GM19043 (cell line): ENCODE results near the gene NFKBIE.
"Not testable (repeated sequence)": the region's sequence is repeated elsewhere in the genome, so short reads cannot be mapped to it uniquely, and the experiment has no call there.

ENCODE experiments used
- ATAC-seq: cut with Tn5 transposase; IDR thresholded peaks from one replicate; pipeline ENCODE4 v1.9.1; 2021; ENCODE audit warnings: low read depth; ENCODE audit not compliant: unreplicated experiment

The NFKBIE gene

GRCh38 chr6:44247338-44248302, 17.7 kb downstream of the NFKBIE start:
- no peak for ATAC-seq

- peak; percentile 68 for ATAC-seq
Observed at GRCh38 chr6:44246663-44247337, 18.6 kb downstream of the NFKBIE start, which contains the start of gene HSP90AB1. Gene HSP90AB1 (plus strand): TSS chr6:44247101. CDS start chr6:44248630, 1,529 bp downstream.

GRCh38 chr6:44245912-44246662, 19.3 kb downstream of the NFKBIE start:
- peak; percentile 38 for ATAC-seq

DNA sequence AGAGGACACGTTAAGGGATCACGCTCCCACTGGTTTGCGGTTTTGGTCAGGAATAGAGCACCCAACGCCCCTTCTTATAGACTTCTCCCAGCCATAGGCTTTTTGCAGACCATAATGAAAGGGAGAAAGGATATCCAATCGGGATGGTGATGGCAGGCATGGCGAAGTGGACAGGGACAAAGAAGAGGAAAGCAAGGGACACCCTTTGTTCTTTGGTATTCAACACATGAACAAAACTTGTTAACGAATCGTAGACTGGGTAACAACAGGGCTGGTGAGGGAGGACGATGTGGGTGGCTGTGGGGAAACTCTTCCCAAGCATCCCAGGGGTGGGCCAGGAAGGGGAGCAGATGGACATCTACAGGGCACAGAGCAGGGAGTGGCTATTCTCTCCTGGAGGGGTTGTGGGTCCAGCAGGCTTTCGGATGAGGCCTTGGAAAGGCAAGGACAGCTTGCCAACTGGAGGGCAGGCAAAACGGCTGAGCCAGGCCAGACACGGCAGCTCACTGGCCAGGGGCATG, 19.9 kb downstream of the NFKBIE start:
- no peak for ATAC-seq

- ATAC-seq, result no peak
Observed at GRCh38 chr6:44243345-44243744, 22.0 kb downstream of the NFKBIE start.

GRCh38 chr6:44238687-44239350, 26.5 kb downstream of the NFKBIE start:
- ATAC-seq, result no peak

DNA sequence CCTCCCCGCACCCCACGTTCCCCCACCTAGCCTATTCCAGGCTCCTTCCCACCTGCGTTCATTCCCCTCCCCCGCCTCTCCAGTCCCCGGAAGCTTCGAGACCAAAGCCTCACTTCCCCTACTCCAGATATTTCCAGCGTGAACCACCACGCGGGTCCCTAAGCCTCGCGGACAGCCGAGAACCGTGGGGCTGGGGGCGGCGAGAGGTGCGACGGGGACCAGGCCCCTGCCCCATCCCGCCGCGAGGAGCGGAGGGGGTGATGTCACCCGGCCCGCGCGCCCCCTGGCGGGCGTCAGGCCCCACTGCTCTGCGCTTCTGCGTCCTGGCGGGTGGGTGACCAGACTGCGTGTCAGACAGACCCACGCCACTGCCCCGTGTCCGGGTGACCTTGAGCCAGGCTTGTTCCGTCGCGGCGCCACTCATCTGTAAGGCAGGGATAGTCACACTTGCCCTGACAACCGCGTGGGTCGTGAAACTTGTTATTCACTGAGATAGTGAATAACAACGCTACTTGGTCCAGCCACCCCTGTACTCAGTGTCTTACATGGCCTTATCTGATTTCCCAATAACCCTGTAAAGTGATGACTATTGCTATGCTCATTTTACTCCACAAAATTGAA, 27.4 kb downstream of the NFKBIE start:
- peak; percentile 79 for ATAC-seq

DNA sequence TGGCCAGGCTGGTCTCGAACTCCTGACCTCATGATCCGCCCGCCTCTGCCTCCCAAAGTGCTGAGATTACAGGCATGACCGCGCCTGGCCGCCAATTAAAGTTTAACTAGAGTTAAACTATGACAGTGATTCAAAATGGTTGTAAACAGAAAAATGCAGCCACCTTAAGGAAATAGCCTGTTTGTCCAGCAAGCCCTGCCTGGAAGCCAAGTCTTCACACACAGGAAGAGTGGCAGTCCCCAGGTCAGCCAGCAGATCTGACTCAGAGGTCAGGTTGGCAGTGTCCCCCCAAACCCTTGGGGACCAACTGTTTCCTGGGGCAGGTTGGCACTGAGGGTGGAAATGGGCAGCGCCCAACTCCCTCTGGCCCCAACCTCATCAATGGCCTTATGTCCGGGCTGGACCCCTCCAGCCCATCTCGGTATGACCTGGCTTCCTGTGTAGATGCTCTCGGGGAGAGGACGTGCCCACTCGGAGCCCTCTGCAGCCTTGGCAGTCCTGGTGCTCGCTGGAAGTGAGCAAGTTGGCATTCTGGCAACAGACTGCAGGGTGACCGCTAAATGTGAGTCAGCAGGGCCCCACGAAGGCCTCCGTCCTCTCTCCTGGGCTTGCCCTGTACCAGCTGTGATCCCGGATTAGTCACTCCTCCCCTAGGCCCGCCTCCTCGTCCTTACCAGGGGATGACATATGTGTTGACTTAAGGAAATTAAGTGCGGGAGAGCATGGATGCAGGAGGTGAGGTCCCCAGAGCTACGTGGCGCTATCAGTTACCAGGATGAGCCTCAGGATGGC, 28.1 kb downstream of the NFKBIE start:
- peak; percentile 64 for ATAC-seq

DNA sequence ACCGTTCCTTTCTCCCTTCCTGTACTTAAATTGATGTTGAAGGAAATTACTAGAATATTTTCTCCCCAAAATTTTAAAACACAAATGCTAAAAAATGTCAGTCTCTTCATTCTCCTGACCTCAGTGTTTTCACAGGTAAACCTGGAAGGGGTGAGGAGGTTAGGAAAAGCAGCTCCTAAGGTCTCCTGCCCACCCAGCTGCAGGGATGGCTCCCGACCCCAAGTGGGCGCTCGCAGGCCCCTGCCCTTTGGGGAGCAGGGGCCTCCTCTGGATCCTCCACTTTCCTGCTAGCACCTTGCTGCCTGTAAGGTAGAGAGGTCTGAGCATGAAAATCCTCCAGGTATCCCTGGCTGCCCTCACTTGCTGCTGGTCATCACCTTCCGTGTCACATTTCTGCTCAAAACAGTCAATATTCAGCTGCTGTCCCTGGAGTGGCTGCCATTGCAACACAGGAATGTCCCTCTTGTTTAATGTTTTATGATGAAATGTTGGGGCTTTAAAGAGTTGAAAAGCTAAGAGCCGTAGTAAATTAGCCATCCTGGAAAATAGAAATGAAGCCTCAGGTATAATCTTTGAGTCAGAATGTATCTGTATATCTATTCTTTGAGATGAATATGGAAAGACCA, 29.3 kb downstream of the NFKBIE start:
- no peak for ATAC-seq

- no peak for ATAC-seq
Observed at GRCh38 chr6:44235269-44235668, 30.1 kb downstream of the NFKBIE start.

- ATAC-seq, result no peak
Observed at GRCh38 chr6:44234101-44235025, 31.0 kb downstream of the NFKBIE start.

- ATAC-seq, result no peak
Observed at GRCh38 chr6:44233567-44234100, 31.7 kb downstream of the NFKBIE start.

- ATAC-seq, result no peak
Observed at GRCh38 chr6:44232676-44233566, 32.4 kb downstream of the NFKBIE start.

DNA sequence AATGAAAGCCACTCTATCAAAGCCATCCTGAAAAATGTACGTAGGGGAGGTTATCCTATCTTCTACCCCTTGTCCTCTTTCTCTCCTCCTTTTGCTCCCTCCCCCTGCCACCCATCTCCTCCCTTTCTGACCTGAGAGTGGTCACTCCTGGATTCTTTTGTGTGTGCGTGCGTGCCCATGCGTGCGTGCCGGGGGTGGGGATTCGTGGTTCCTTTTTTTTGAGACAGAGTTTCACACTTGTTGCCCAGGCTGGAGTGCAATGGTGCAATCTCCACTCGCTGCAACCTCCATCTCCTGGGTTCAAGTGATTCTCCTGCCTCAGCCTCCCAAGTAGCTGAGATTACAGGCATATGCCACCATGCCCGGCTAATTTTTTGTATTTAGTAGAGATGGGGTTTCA, 33.9 kb downstream of the NFKBIE start:
- ATAC-seq, result not testable (repeated sequence)

DNA sequence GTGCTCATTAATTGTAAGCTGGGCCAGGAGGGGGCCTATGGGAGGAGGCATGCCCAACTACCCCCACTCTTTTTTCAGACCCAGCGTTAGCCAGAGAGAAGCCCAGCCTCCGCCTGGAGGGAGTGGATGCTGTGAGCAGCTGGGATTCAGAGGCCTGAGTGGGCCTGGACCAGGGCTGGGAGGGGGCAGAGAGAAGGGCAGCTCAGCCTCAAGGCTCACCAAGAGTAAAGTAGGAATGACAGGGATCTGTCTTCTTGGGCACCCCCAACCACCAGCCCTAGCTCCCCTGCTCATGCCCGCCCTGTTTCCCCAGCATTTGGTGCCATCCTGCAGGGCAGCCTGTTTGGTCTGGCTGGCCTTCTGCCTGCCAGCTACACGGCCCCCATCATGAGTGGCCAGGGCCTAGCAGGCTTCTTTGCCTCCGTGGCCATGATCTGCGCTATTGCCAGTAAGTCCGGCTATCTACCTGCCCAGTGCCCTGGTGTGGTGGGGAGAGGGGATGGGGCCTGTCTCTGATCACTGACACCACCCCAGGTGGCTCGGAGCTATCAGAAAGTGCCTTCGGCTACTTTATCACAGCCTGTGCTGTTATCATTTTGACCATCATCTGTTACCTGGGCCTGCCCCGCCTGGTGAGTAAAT, 35.2 kb downstream of the NFKBIE start:
- ATAC-seq, result no peak
